Endodermal cell (in vitro differentiated cells): ENCODE measurements around the gene PDZD7. TPM values are rescaled to one million over a fixed set of nuclear protein-coding genes. Genes with fewer than 3 reads are reported as not detected.

ENCODE experiments used
- DNase-seq: peaks from one replicate; pipeline ENCODE4 v3.0.0-alpha.2; 2017
- H3K27ac ChIP-seq: 2 replicates; pipeline ENCODE4 v1.5.1; 2013; ENCODE audit warnings: mild to moderate bottlenecking, low read depth, low read length, moderate library complexity
- H3K27me3 ChIP-seq: 2 replicates; pipeline ENCODE4 v1.6.1; 2013; ENCODE audit warnings: mild to moderate bottlenecking, low read length, moderate library complexity; ENCODE audit not compliant: insufficient read depth, control insufficient read depth, poor library complexity, severe bottlenecking
- H3K36me3 ChIP-seq: 2 replicates; pipeline ENCODE4 v1.7.0; 2013; ENCODE audit warnings: mild to moderate bottlenecking, low read length, moderate library complexity; ENCODE audit not compliant: control insufficient read depth, insufficient read depth
- H3K4me1 ChIP-seq: one replicate; pipeline ENCODE4 v1.7.0; 2013; ENCODE audit warnings: low read length; ENCODE audit not compliant: control insufficient read depth, insufficient read depth
- H3K4me3 ChIP-seq: 2 replicates; pipeline ENCODE4 v1.5.1; 2013; ENCODE audit warnings: mild to moderate bottlenecking, low read length, moderate library complexity
- H3K9ac ChIP-seq: 2 replicates; pipeline ENCODE4 v1.6.1; 2013; ENCODE audit warnings: mild to moderate bottlenecking, low read length, moderate library complexity; ENCODE audit not compliant: poor library complexity, severe bottlenecking; ENCODE audit errors: extremely low read depth
- H3K9me3 ChIP-seq: 2 replicates; pipeline ENCODE4 v1.6.1; 2013; ENCODE audit warnings: mild to moderate bottlenecking, low read length, moderate library complexity; ENCODE audit not compliant: control insufficient read depth
- H3K27ac Mint-ChIP-seq: 2 replicates; pipeline ENCODE4 v1.8.0; 2020; ENCODE audit warnings: mixed read lengths
- H3K27me3 Mint-ChIP-seq: 2 replicates; pipeline ENCODE4 v1.8.0; 2021; ENCODE audit warnings: mild to moderate bottlenecking, mixed read lengths; ENCODE audit not compliant: insufficient read depth
- H3K36me3 Mint-ChIP-seq: 2 replicates; pipeline ENCODE4 v1.8.0; 2020; ENCODE audit warnings: low read depth, mixed read lengths
- H3K4me1 Mint-ChIP-seq: 2 replicates; pipeline ENCODE4 v1.8.0; 2020; ENCODE audit warnings: mixed read lengths
- H3K4me3 Mint-ChIP-seq: 2 replicates; pipeline ENCODE4 v1.8.0; 2020; ENCODE audit warnings: mild to moderate bottlenecking, moderate library complexity, mixed read lengths
- H3K9me3 Mint-ChIP-seq: 2 replicates; pipeline ENCODE4 v1.8.0; 2020; ENCODE audit warnings: mild to moderate bottlenecking, mixed read lengths
- WGBS, 2 experiments: methylation state at CpG; one replicate each; pipeline versions ENCODE4 v1.1.5 to v1.1.7; 2013; ENCODE audit warnings: missing lambda C conversion rate in 2 of 2, mixed read lengths in 1 of 2; ENCODE audit not compliant: insufficient coverage in 1 of 2, insufficient read length in 1 of 2; 5-methylcytosine and 5-hydroxymethylcytosine counted together
- total RNA-seq, 2 donors: library from RNA; stranded (reverse); fragmentation: NEBNext Ultra II Directional in 1 of 2; extraction: Animal tissue kit (Norgen Biotek cat#: 25700) in 1 of 2; gene quantifications; 2 replicates in 1 of 2; 3 replicates in 1 of 2; pipeline ENCODE4 v1.2.1, GENCODE V29; 2021
- TF ChIP-seq, protein P1 (sequence below): fragments of 200-600 bp; sonication (generic); conservative IDR thresholded peaks from 2 replicates; pipeline ENCODE4 v1.5.0; 2021; ENCODE audit warnings: antibody characterized with exemption, mild to moderate bottlenecking

PDZD7 gene
- total RNA-seq, 2 donors from 2014 or later = 0.49 to 1.1 TPM

DNA sequence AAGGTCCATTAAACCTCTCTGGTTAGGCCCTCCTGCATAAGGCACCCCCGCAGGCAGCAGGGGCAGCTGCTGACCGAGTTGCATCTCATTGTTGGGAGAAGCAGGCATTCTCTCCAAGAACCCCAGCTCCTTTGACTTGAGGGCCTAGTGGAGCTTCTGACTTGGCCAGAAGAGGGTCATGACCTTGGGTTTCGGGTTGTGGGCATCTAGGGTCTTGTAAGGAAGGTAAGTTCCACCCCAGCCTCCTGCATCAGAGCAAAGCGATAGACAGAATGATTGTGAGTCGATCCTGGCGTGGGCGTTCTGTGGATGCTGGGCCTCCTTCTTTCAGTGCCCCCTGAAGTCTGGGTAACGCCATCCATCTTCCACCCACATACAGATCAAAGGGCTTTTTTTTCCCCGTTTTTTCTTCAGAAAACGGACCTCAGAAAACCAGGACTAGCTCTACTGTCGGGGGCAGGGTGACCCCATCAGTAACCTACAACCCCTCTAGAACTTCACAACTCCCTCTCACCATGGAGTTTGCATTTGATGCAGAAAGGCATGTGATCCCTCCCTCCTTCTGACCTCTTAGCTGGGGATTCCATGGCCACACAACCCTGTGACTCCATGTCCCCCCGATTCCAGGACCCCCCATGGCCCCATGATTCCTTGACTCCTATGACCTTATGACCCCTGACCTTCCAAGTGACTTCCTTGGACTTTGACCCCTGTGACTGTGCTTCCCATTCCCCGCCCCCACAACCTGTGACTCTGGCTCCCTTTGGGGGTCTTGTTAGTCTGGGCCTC is 58.6 kb downstream of the PDZD7 start:
- Mint-ChIP-seq H3K9me3 (no peaks in the 10 kb centered on the region), H3K4me1 (peaks cover 33% of the 10 kb centered on the region), H3K4me3 (peak overlapping the region; percentile 74), H3K36me3 (peaks cover 19% of the 10 kb centered on the region), H3K27me3 (no peaks in the 10 kb centered on the region), H3K27ac (no peak overlapping the region)
- Histone ChIP-seq H3K4me1 (peaks cover 16% of the 10 kb centered on the region), H3K27ac (no peak overlapping the region), H3K9ac (no peak overlapping the region), H3K9me3 (no peaks in the 10 kb centered on the region), H3K27me3 (no peaks in the 10 kb centered on the region), H3K4me3 (no peak overlapping the region), H3K36me3 (no peaks in the 10 kb centered on the region)
- TF ChIP-seq, protein P1, sequence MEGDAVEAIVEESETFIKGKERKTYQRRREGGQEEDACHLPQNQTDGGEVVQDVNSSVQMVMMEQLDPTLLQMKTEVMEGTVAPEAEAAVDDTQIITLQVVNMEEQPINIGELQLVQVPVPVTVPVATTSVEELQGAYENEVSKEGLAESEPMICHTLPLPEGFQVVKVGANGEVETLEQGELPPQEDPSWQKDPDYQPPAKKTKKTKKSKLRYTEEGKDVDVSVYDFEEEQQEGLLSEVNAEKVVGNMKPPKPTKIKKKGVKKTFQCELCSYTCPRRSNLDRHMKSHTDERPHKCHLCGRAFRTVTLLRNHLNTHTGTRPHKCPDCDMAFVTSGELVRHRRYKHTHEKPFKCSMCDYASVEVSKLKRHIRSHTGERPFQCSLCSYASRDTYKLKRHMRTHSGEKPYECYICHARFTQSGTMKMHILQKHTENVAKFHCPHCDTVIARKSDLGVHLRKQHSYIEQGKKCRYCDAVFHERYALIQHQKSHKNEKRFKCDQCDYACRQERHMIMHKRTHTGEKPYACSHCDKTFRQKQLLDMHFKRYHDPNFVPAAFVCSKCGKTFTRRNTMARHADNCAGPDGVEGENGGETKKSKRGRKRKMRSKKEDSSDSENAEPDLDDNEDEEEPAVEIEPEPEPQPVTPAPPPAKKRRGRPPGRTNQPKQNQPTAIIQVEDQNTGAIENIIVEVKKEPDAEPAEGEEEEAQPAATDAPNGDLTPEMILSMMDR = no peak
- no peak for DNase-seq
- 72 to 78% methylated on average over 10 to 13 of the region's 13 CpGs for WGBS, 2 experiments

DNA sequence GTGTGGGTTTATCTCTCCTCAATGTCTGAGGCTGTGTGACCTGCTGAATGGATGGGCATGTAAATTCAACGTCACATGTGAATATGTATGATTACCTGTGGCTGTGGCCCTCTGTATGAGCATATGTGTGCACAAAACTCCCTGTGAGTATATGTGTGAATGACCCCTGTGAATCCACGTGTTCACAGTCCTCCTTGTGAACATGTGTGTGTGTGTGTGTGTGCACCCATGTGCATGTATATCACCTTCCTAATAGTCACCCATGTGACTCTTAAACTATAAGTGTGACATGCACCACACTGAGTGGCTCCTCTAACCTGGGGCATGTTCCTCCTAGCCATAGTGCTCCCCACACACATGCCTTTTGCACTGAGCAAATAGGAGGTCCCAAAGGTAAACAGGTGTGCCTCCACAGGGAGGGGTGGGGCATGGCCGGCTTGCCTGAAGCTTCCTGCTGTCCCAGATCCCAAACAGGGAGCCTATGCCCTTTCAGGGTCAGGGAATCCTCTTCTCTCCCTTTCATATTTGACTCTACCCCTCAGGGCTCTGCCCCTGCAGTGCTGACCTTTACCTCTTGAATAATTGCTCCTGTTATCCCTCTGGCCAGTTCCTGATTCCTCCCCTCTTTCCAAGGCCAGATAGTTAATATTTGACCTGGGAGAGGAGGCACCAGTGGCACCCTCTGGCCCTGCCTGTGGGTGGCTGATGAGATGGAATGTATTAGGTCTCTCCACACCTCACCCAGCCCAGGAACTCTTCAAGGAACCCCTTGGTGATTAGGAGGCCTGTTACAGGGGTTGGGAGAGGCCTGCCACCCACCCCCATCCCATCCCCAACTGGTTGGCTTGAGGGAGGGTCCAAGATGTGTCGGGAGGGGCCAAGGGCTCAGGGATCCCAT is 59.8 kb downstream of the PDZD7 start:
- Mint-ChIP-seq H3K4me3 (peak overlapping the region; percentile 74), H3K27me3 (no peaks in the 10 kb centered on the region), H3K36me3 (peaks cover 19% of the 10 kb centered on the region), H3K4me1 (peaks cover 33% of the 10 kb centered on the region), H3K27ac (peak overlapping the region; percentile 83), H3K9me3 (no peaks in the 10 kb centered on the region)
- Histone ChIP-seq H3K27ac (no peak overlapping the region), H3K27me3 (no peaks in the 10 kb centered on the region), H3K36me3 (peaks cover 8% of the 10 kb centered on the region), H3K4me3 (no peak overlapping the region), H3K9me3 (no peaks in the 10 kb centered on the region), H3K9ac (no peak overlapping the region), H3K4me1 (peaks cover 18% of the 10 kb centered on the region)
- TF ChIP-seq, protein P1 = no peak
- WGBS, 2 experiments = 43 to 74% methylated on average over 1 to 4 of the region's 4 CpGs
- DNase-seq = peak; percentile 59

DNA sequence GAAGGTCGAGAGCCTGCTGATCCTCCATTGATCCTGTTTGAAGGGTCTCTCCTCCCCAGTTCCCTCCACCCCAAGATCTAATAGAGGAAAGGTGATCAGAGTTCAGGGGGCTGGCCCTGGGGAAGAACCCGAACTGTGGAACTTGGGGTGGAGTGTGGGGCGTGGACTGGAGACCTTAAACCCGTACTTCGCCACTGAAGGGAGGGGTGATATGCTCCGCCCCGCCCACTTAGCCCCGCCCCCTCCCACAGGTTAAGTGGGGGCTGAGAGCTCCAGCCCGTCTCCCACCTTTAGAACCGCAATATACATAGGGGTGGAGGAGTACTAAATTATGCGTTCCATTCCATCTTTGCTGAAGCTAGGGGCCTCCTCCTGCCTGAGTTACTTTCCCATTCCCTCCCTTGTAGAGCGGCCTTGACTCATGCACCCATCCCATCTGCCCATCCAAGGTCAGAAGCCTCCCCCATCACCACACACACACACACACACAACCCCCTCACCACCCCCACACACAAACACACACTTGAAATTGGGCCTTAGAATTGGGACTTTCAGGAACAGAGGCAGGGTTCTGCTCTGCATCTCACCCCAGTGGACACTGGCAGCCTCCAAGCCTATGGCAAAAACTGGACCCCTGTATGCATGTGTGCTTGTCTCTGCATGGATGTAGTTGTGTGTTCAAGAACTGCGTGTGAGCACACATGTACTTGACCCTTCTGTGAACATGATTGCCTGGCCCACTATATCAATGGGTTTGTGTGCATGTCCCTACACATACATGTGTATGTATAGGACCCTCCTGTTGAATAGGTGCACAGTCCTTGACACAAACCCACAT is 60.6 kb downstream of the PDZD7 start:
- peaks cover 18% of the 10 kb centered on the region for H3K4me1 ChIP-seq
- H3K27ac ChIP-seq = no peak overlapping the region
- no peaks in the 10 kb centered on the region for H3K27me3 Mint-ChIP-seq
- H3K27me3 ChIP-seq = no peaks in the 10 kb centered on the region
- peak overlapping the region; percentile 34 for H3K9ac ChIP-seq
- peak overlapping the region; percentile 74 for H3K4me3 Mint-ChIP-seq
- H3K9me3 ChIP-seq = no peaks in the 10 kb centered on the region
- H3K9me3 Mint-ChIP-seq = no peaks in the 10 kb centered on the region
- peaks cover 20% of the 10 kb centered on the region for H3K36me3 Mint-ChIP-seq
- H3K27ac Mint-ChIP-seq = peak overlapping the region; percentile 83
- H3K36me3 ChIP-seq = peaks cover 15% of the 10 kb centered on the region
- peak; percentile 86 for DNase-seq
- WGBS, 2 experiments = 19 to 54% methylated on average over 5 to 7 of the region's 13 CpGs
- peak overlapping the region; percentile 82 for H3K4me3 ChIP-seq
- TF ChIP-seq, protein P1 = no peak
- H3K4me1 Mint-ChIP-seq = peaks cover 33% of the 10 kb centered on the region
